Measurements from ENCODE around the gene CELF1. TPM values are rescaled to one million over a fixed set of nuclear protein-coding genes. Genes with fewer than 3 reads are reported as not detected.
A peak's percentile ranks its signal among the peaks of the same experiment; 100 is the strongest.

The CELF1 gene
- total RNA-seq, 1 experiment from 2014 or later = 173 TPM

GRCh38 chr11:47466701-47467250 is 86.2 kb downstream of the CELF1 start:
- Mint-ChIP-seq H3K4me3 (ENCODE audit: unreplicated experiment) (no peak overlapping the region), H3K36me3 (ENCODE audit: insufficient read depth, unreplicated experiment) (peaks cover 76% of the 10 kb centered on the region), H3K27ac (ENCODE audit: low read depth, unreplicated experiment) (peak overlapping the region; percentile 77), H3K9me3 (ENCODE audit: unreplicated experiment) (no peaks in the 10 kb centered on the region), H3K4me1 (ENCODE audit: insufficient read depth, unreplicated experiment) (peaks cover 7% of the 10 kb centered on the region), H3K27me3 (ENCODE audit: insufficient read depth, unreplicated experiment) (no peaks in the 10 kb centered on the region)
- no TSS peak for BruUV-seq (replicated peaks)
- TF ChIP-seq CTCF (IDR thresholded peaks at IDR 0.05; ENCODE audit: unreplicated experiment) = no peak
- ChIA-PET POLR2A (interaction anchor here (1.1 to 1.8 kb wide), 3 partner anchors 58 to 85 kb away, joined by 3 to 5 read pairs (median 5); no protein-coding TSS in a partner anchor), CTCF (interaction anchor here (0.5 to 0.8 kb wide), 2 partner anchors 17 to 72 kb away, joined by 3 to 4 read pairs; no protein-coding TSS in a partner anchor)
- no peak for DNase-seq (ENCODE audit: unreplicated experiment)
- intact Hi-C loops (cut with micrococcal nuclease) = loop anchor here (5.0 kb wide), 1 partner anchor 86 kb away; the partner anchor contains the start of gene CELF1

GRCh38 chr11:47466201-47466600 is 86.7 kb downstream of the CELF1 start:
- POLR2A ChIA-PET = interaction anchor here (1.8 kb wide), 2 partner anchors 73 to 86 kb away, joined by 5 read pairs; no protein-coding TSS in a partner anchor
- no peak for DNase-seq (ENCODE audit: unreplicated experiment)
- Mint-ChIP-seq H3K4me3 (ENCODE audit: unreplicated experiment) (no peak overlapping the region), H3K9me3 (ENCODE audit: unreplicated experiment) (no peaks in the 10 kb centered on the region), H3K36me3 (ENCODE audit: insufficient read depth, unreplicated experiment) (peaks cover 76% of the 10 kb centered on the region), H3K4me1 (ENCODE audit: insufficient read depth, unreplicated experiment) (peaks cover 7% of the 10 kb centered on the region), H3K27me3 (ENCODE audit: insufficient read depth, unreplicated experiment) (no peaks in the 10 kb centered on the region), H3K27ac (ENCODE audit: low read depth, unreplicated experiment) (no peak overlapping the region)
- CTCF ChIA-PET = interaction anchor here (0.8 kb wide), 1 partner anchor 73 kb away, joined by 4 read pairs; no protein-coding TSS in a partner anchor
- no TSS peak for BruUV-seq (replicated peaks)
- intact Hi-C loops (cut with micrococcal nuclease) = loop anchor here (5.0 kb wide), 1 partner anchor 86 kb away; the partner anchor contains the start of gene CELF1
- TF ChIP-seq CTCF (IDR thresholded peaks at IDR 0.05; ENCODE audit: unreplicated experiment) = no peak

- BruUV-seq (replicated peaks) = no TSS peak
- no peaks in the 10 kb centered on the region for H3K9me3 Mint-ChIP-seq (ENCODE audit: unreplicated experiment)
These were observed 88.4 kb downstream of the CELF1 start for GRCh38 chr11:47464483-47464882.

More at GRCh38 chr11:47464483-47464882, 88.4 kb downstream of the CELF1 start:
- TF ChIP-seq CTCF (IDR thresholded peaks at IDR 0.05; ENCODE audit: unreplicated experiment) = no peak
- Mint-ChIP-seq H3K4me1 (ENCODE audit: insufficient read depth, unreplicated experiment) (peaks cover 12% of the 10 kb centered on the region), H3K27ac (ENCODE audit: low read depth, unreplicated experiment) (no peak overlapping the region), H3K36me3 (ENCODE audit: insufficient read depth, unreplicated experiment) (peaks cover 64% of the 10 kb centered on the region), H3K27me3 (ENCODE audit: insufficient read depth, unreplicated experiment) (no peaks in the 10 kb centered on the region), H3K4me3 (ENCODE audit: unreplicated experiment) (no peak overlapping the region)
- ChIA-PET POLR2A (interaction anchor here (0.7 kb wide), 1 partner anchor 880 kb away, joined by 3 read pairs; no protein-coding TSS in a partner anchor), CTCF (interaction anchor here (1.1 to 1.2 kb wide), 2 partner anchors 10 to 91 kb away, joined by 4 to 6 read pairs; no protein-coding TSS in a partner anchor)
- no peak for DNase-seq (ENCODE audit: unreplicated experiment)
- intact Hi-C loops (cut with micrococcal nuclease) = no loop called here

Measured in MCF 10A (cell line).